IMR-90 (cell line): ENCODE data around the gene NANS. TPM values are rescaled to one million over a fixed set of nuclear protein-coding genes. Genes with fewer than 3 reads are reported as not detected.

Experiments
- ATAC-seq: fragments of 200-7000 bp; cut with Tn5 transposase; 2 replicates; pipeline ENCODE4 v1.9.1; 2020; ENCODE audit warnings: low read depth, mild to moderate bottlenecking, moderate library complexity
- BruUV-seq: library from RNA; stranded (reverse); fragments of 400-500 nt; replicated peaks from 2 replicates; lab custom pipeline; 2021; lab: Mats Ljungman, UMichigan
- CTCF ChIA-PET: fragments of 300-600 bp; formaldehyde crosslinking; extraction: SDS; loops from one replicate; lab custom pipeline; 2021; ENCODE audit warnings: antibody characterized with exemption; lab: Yijun Ruan, JAX
- POLR2A ChIA-PET: fragments of 300-600 bp; sonication (Branson Sonifier 250); formaldehyde crosslinking; loops from one replicate; lab custom pipeline; 2022; ENCODE audit warnings: antibody characterized with exemption; ENCODE audit not compliant: unreplicated experiment; lab: Charles Lee
- DNase-seq: peaks from one replicate; pipeline ENCODE4 v3.0.0; 2013
- H2AFZ ChIP-seq: replicated peaks from 2 replicates; pipeline ENCODE3; 2013; ENCODE audit warnings: low read length, mild to moderate bottlenecking; ENCODE audit not compliant: poor library complexity
- H2AK5ac ChIP-seq: 2 replicates; pipeline ENCODE4 v1.6.1; 2013; ENCODE audit warnings: low read depth, low read length, inconsistent platforms
- H2AK9ac ChIP-seq: replicated peaks from 2 replicates; pipeline ENCODE3; 2013; ENCODE audit warnings: mild to moderate bottlenecking, low read depth, low read length, moderate library complexity; ENCODE audit not compliant: poor library complexity
- H2BK120ac ChIP-seq: 2 replicates; pipeline ENCODE4 v1.6.1; 2013; ENCODE audit warnings: low read depth, low read length, inconsistent platforms
- H2BK15ac ChIP-seq: 3 replicates; pipeline ENCODE4 v1.6.1; 2013; ENCODE audit warnings: low read depth, low read length, inconsistent platforms
- H2BK20ac ChIP-seq: 2 replicates; pipeline ENCODE4 v1.6.1; 2013; ENCODE audit warnings: low read depth, mild to moderate bottlenecking, inconsistent platforms, low read length, moderate library complexity
- H2BK5ac ChIP-seq: 2 replicates; pipeline ENCODE4 v1.6.1; 2013; ENCODE audit warnings: mild to moderate bottlenecking, low read depth, low read length, inconsistent platforms; ENCODE audit not compliant: poor library complexity, severe bottlenecking
- H3K14ac ChIP-seq: replicated peaks from 2 replicates; pipeline ENCODE4 v1.6.1; 2013; ENCODE audit warnings: low read depth, low read length, inconsistent platforms
- H3K18ac ChIP-seq: 2 replicates; pipeline ENCODE4 v1.6.1; 2013; ENCODE audit warnings: low read depth, low read length, control low read depth
- H3K23ac ChIP-seq: 2 replicates; pipeline ENCODE4 v1.6.1; 2013; ENCODE audit warnings: low read depth, low read length, inconsistent platforms
- H3K27ac ChIP-seq: 2 replicates; pipeline ENCODE4 v1.5.1; 2013; ENCODE audit warnings: mild to moderate bottlenecking, control low read depth, low read length; ENCODE audit not compliant: insufficient read depth
- H3K27me3 ChIP-seq: 2 replicates; pipeline ENCODE4 v1.6.1; 2013; ENCODE audit warnings: low read length; ENCODE audit not compliant: control insufficient read depth, insufficient read depth
- H3K36me3 ChIP-seq: 2 replicates; pipeline ENCODE4 v1.6.1; 2013; ENCODE audit warnings: low read length, mixed read lengths; ENCODE audit not compliant: control insufficient read depth, insufficient read depth
- H3K4ac ChIP-seq: 2 replicates; pipeline ENCODE4 v1.6.1; 2013; ENCODE audit warnings: low read depth, low read length, inconsistent platforms
- H3K4me1 ChIP-seq: 2 replicates; pipeline ENCODE4 v1.6.1; 2013; ENCODE audit warnings: low read length, mixed read lengths; ENCODE audit not compliant: control insufficient read depth, insufficient read depth
- H3K4me2 ChIP-seq: 2 replicates; pipeline ENCODE4 v1.6.1; 2013; ENCODE audit warnings: low read depth, mild to moderate bottlenecking, control low read depth, low read length, moderate library complexity
- H3K4me3 ChIP-seq: 2 replicates; pipeline ENCODE4 v1.5.1; 2013; ENCODE audit warnings: low read depth, mild to moderate bottlenecking, control low read depth, low read length, moderate library complexity; ENCODE audit not compliant: insufficient read depth
- H3K56ac ChIP-seq: 2 replicates; pipeline ENCODE4 v1.6.1; 2013; ENCODE audit warnings: low read length, inconsistent platforms; ENCODE audit not compliant: insufficient read depth; ENCODE audit errors: extremely low read depth
- H3K79me1 ChIP-seq, 2 experiments: 2 replicates each; pipeline ENCODE4 v1.6.1; 2013; ENCODE audit warnings: low read length in 2 of 2, inconsistent platforms in 1 of 2, low read depth in 1 of 2
- H3K9ac ChIP-seq: 2 replicates; pipeline ENCODE4 v1.6.1; 2013; ENCODE audit warnings: low read depth, low read length, control low read depth
- H3K9me1 ChIP-seq: 2 replicates; pipeline ENCODE4 v1.6.1; 2013; ENCODE audit warnings: low read length, inconsistent platforms; ENCODE audit not compliant: insufficient read depth
- H3K9me3 ChIP-seq: 2 replicates; pipeline ENCODE4 v1.6.1; 2013; ENCODE audit warnings: low read length; ENCODE audit not compliant: control insufficient read depth, insufficient read depth
- H4K20me1 ChIP-seq: 2 replicates; pipeline ENCODE4 v1.6.1; 2013; ENCODE audit warnings: low read length, inconsistent platforms; ENCODE audit not compliant: insufficient read depth
- H4K5ac ChIP-seq: 2 replicates; pipeline ENCODE4 v1.6.1; 2013; ENCODE audit warnings: mild to moderate bottlenecking, low read depth, low read length, control low read depth
- H4K8ac ChIP-seq, 2 experiments: 2 replicates each; pipeline ENCODE4 v1.6.1; 2013; ENCODE audit warnings: low read depth in 2 of 2, low read length in 2 of 2, control low read depth in 1 of 2, inconsistent platforms in 1 of 2
- H4K91ac ChIP-seq: 2 replicates; pipeline ENCODE4 v1.6.1; 2013; ENCODE audit warnings: low read depth, low read length, inconsistent platforms; ENCODE audit not compliant: insufficient read depth
- CHD1 ChIP-seq: IDR thresholded peaks from 2 replicates; pipeline ENCODE4 v1.6.1; 2012; ENCODE audit warnings: low read depth, low read length, improper control_type of control experiment
- FOS ChIP-seq: fragments of 150-350 bp; IDR thresholded peaks from 2 replicates; pipeline ENCODE4 v1.6.1; 2016; ENCODE audit warnings: low read depth, low read length
- MAZ ChIP-seq: IDR thresholded peaks from 2 replicates; pipeline ENCODE4 v1.6.1; 2012; ENCODE audit warnings: low read depth, mild to moderate bottlenecking, low read length, improper control_type of control experiment, moderate library complexity, borderline replicate concordance
- POLR2A ChIP-seq: IDR thresholded peaks from 2 replicates; pipeline ENCODE4 v1.6.1; 2012; ENCODE audit warnings: mild to moderate bottlenecking, low read depth, low read length
- RAD21 ChIP-seq: IDR thresholded peaks from 2 replicates; pipeline ENCODE4 v1.6.1; 2012; ENCODE audit warnings: low read length, improper control_type of control experiment
- SMC3 ChIP-seq: fragments of 150-350 bp; IDR thresholded peaks from 2 replicates; pipeline ENCODE4 v1.6.1; 2016; ENCODE audit warnings: low read depth, mild to moderate bottlenecking, antibody characterized with exemption, low read length, moderate library complexity
- USF2 ChIP-seq: fragments of 150-350 bp; IDR thresholded peaks from 2 replicates; pipeline ENCODE4 v1.6.1; 2017; ENCODE audit warnings: mild to moderate bottlenecking, antibody characterized with exemption, low read length, low read depth
- WGBS, 2 experiments: methylation state at CpG; one replicate each; pipeline versions ENCODE4 v1.1.5 to v1.1.7; 2013; ENCODE audit warnings: missing lambda C conversion rate in 2 of 2; ENCODE audit not compliant: insufficient read length in 1 of 2; ENCODE audit errors: extremely low coverage in 2 of 2; 5-methylcytosine and 5-hydroxymethylcytosine counted together
- dilution Hi-C: fragments of 300-500 bp; cut with HindIII; formaldehyde crosslinking; loops from one replicate; pipeline ENCODE4 v1.14.3; 2018; ENCODE audit warnings: low sequenced_read_pairs; ENCODE audit not compliant: unreplicated experiment
- in situ Hi-C: fragments of 300-500 bp; cut with MboI; formaldehyde crosslinking; loops from 3 replicates; pipeline ENCODE4 v1.14.3; 2019; ENCODE audit warnings: low sequenced_read_pairs, inconsistent platforms, mixed read lengths
- intact Hi-C: fragments of 100-400 bp; cut with micrococcal nuclease; formaldehyde crosslinking; loops from 2 replicates; pipeline ENCODE4 v1.10.0; 2022
- polyA plus RNA-seq, 3 experiments: library from polyadenylated mRNA; depleted of rRNA; stranded (reverse); fragments of >200 nt; gene quantifications; 2 replicates each; pipeline ENCODE4 v1.2.3, GENCODE V29; 2012; ENCODE audit warnings: low replicate concordance in 1 of 3
- total RNA-seq: library from RNA; depleted of rRNA; stranded (reverse); fragments of >200 nt; gene quantifications from 2 replicates; pipeline ENCODE4 v1.2.3, GENCODE V29; 2012

The NANS gene
- total and polyA plus RNA-seq, 2 of the 4 experiments (the other 2 are of a cell fraction), result 210 to 306 TPM

- ATAC-seq, result no peak
- in situ Hi-C loops, result no loop called here
- Histone ChIP-seq H4K20me1 (peaks cover 30% of the 10 kb centered on the region), H3K9ac (no peak overlapping the region), H2BK5ac (no peak overlapping the region), H2AK5ac (no peak overlapping the region), H3K23ac (0 out of 2 replicates have a peak overlapping the region, but pooled peaks have one; percentile 61), H3K9me1 (peaks cover 8% of the 10 kb centered on the region), H2BK120ac (no peak overlapping the region), H3K4me2 (no peak overlapping the region), H2AK9ac (no peak overlapping the region), H3K4me3 (no peak overlapping the region), H4K5ac (no peak overlapping the region), H3K4me1 (peaks cover 3% of the 10 kb centered on the region), H3K36me3 (peaks cover 72% of the 10 kb centered on the region), H3K56ac (no peak overlapping the region), H2BK20ac (no peak overlapping the region), H4K91ac (no peak overlapping the region), H4K8ac (no peak overlapping the region), H3K79me1 (peaks cover 53 to 74% of the 10 kb centered on the region in 2 experiments), H3K27ac (no peak overlapping the region), H3K9me3 (no peaks in the 10 kb centered on the region), H2BK15ac (no peak overlapping the region), H3K14ac (no peak overlapping the region), H3K4ac (no peak overlapping the region), H3K18ac (no peak overlapping the region), H2AFZ (no peak overlapping the region), H3K27me3 (no peaks in the 10 kb centered on the region)
- no TSS peak for BruUV-seq
- no CpG with 5 or more reads among the region's 1 CpG for WGBS, 2 experiments
- peak; percentile 18 for DNase-seq
- dilution Hi-C loops, result no loop called here
- POLR2A ChIA-PET, result no interaction called here
- TF ChIP-seq FOS (no peak), USF2 (no peak), MAZ (no peak), RAD21 (no peak), CHD1 (no peak), SMC3 (no peak), POLR2A (no peak)
- CTCF ChIA-PET, result no interaction called here
- intact Hi-C loops, result no loop called here
These were observed 46.6 kb upstream of the NANS start for GRCh38 chr9:98009936-98010335.
